Lower leg skin (tissue), 3 donors: ENCODE measurements around the gene CMSS1.

Experiments
- POLR2A ChIP-seq, 2 donors: fragments of 450-650 bp; IDR thresholded peaks; one replicate each; pipeline ENCODE4 v1.6.1; 2016 to 2017; ENCODE audit warnings: antibody characterized with exemption in 2 of 2, mild to moderate bottlenecking in 1 of 2, moderate library complexity in 1 of 2
- TF ChIP-seq, protein P1 (sequence below), 3 donors: fragments of 450-650 bp; IDR thresholded peaks; one replicate each; pipeline ENCODE4 v1.5.1; 2016; ENCODE audit warnings: antibody characterized with exemption in 3 of 3, mild to moderate bottlenecking in 3 of 3, moderate library complexity in 2 of 3

DNA sequence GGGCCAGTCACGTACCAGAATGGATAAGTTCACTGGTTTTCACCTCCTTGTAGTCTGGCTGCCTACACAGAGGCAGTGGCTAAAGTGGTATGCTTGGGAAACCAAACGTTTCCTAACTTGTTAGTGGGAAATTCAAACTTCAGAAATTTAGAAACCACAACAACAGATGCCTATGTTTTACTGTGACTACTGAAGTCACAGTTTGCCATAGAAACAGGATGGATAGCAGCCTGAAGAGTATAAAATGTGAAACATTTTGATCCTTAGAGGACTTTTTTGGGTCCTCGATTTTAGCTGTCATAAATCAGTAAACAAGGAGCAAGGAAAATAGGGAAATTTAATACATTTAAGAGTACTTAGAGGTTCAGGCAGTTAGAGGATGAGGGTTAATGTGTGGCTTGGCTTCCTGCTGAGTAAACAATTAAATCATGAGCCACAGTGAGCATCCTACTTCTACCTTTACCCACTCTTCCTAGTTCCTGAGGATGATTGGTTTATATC is 48.6 kb downstream of the CMSS1 start:
- TF ChIP-seq, protein P1, sequence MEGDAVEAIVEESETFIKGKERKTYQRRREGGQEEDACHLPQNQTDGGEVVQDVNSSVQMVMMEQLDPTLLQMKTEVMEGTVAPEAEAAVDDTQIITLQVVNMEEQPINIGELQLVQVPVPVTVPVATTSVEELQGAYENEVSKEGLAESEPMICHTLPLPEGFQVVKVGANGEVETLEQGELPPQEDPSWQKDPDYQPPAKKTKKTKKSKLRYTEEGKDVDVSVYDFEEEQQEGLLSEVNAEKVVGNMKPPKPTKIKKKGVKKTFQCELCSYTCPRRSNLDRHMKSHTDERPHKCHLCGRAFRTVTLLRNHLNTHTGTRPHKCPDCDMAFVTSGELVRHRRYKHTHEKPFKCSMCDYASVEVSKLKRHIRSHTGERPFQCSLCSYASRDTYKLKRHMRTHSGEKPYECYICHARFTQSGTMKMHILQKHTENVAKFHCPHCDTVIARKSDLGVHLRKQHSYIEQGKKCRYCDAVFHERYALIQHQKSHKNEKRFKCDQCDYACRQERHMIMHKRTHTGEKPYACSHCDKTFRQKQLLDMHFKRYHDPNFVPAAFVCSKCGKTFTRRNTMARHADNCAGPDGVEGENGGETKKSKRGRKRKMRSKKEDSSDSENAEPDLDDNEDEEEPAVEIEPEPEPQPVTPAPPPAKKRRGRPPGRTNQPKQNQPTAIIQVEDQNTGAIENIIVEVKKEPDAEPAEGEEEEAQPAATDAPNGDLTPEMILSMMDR (IDR thresholded peaks at IDR 0.05): no peak
- TF ChIP-seq POLR2A (IDR thresholded peaks at IDR 0.05): no peak
